MG63 (cell line): ENCODE results near the gene CCNY. TPM values are rescaled to one million over a fixed set of nuclear protein-coding genes. Genes with fewer than 3 reads are reported as not detected.

ENCODE experiments used
- DNase-seq: peaks from one replicate; pipeline ENCODE4 v3.0.0-alpha.2; 2020
- H3K27me3 ChIP-seq: fragments of 250-450 bp; sonication (Bioruptor Pico); 2 replicates; pipeline ENCODE4 v1.5.1; 2020; ENCODE audit warnings: mild to moderate bottlenecking, moderate library complexity
- H3K36me3 ChIP-seq: fragments of 250-450 bp; sonication (Bioruptor Pico); 2 replicates; pipeline ENCODE4 v1.5.1; 2020; ENCODE audit warnings: mild to moderate bottlenecking, moderate library complexity
- H3K4me3 ChIP-seq: fragments of 250-450 bp; sonication (Bioruptor Pico); 2 replicates; pipeline ENCODE4 v1.5.1; 2020; ENCODE audit warnings: mild to moderate bottlenecking, moderate library complexity
- H3K9me3 ChIP-seq: fragments of 250-450 bp; sonication (Bioruptor Pico); 2 replicates; pipeline ENCODE4 v1.5.1; 2020; ENCODE audit warnings: mild to moderate bottlenecking, moderate library complexity
- total RNA-seq: library from RNA; depleted of rRNA; stranded (reverse); fragments of >200 nt; shearing (Covaris generic); gene quantifications from 2 replicates; pipeline ENCODE4 v1.2.3, GENCODE V29; 2014; ENCODE audit warnings: low replicate concordance

The CCNY gene
- total RNA-seq, 1 experiment from 2014 or later: 47.2 TPM

- Histone ChIP-seq H3K4me3 (no peak overlapping the region), H3K27me3 (no peaks in the 10 kb centered on the region), H3K36me3 (peaks cover 13% of the 10 kb centered on the region), H3K9me3 (no peaks in the 10 kb centered on the region)
- no peak for DNase-seq
These were observed 232.2 kb downstream of the CCNY start for GRCh38 chr10:35568483-35569015.

GRCh38 chr10:35569111-35569707 lies 232.9 kb downstream of the CCNY start:
- Histone ChIP-seq H3K27me3 (no peaks in the 10 kb centered on the region), H3K4me3 (no peak overlapping the region), H3K36me3 (peaks cover 13% of the 10 kb centered on the region), H3K9me3 (no peaks in the 10 kb centered on the region)
- DNase-seq: no peak

GRCh38 chr10:35569836-35570235 lies 233.5 kb downstream of the CCNY start:
- Histone ChIP-seq H3K4me3 (no peak overlapping the region), H3K27me3 (no peaks in the 10 kb centered on the region), H3K36me3 (peaks cover 13% of the 10 kb centered on the region), H3K9me3 (no peaks in the 10 kb centered on the region)
- DNase-seq: no peak

GRCh38 chr10:35570397-35570796 lies 234.1 kb downstream of the CCNY start:
- Histone ChIP-seq H3K36me3 (peaks cover 13% of the 10 kb centered on the region), H3K27me3 (no peaks in the 10 kb centered on the region), H3K4me3 (no peak overlapping the region), H3K9me3 (no peaks in the 10 kb centered on the region)
- no peak for DNase-seq

- DNase-seq: no peak
- H3K36me3 ChIP-seq: peaks cover 14% of the 10 kb centered on the region
- no peak overlapping the region for H3K4me3 ChIP-seq
- no peaks in the 10 kb centered on the region for H3K9me3 ChIP-seq
- H3K27me3 ChIP-seq: no peaks in the 10 kb centered on the region
These were observed 236.3 kb downstream of the CCNY start for GRCh38 chr10:35572583-35572982.

GRCh38 chr10:35573796-35574195 lies 237.5 kb downstream of the CCNY start:
- no peak for DNase-seq
- H3K36me3 ChIP-seq: peaks cover 11% of the 10 kb centered on the region
- H3K27me3 ChIP-seq: no peaks in the 10 kb centered on the region
- H3K9me3 ChIP-seq: no peaks in the 10 kb centered on the region
- no peak overlapping the region for H3K4me3 ChIP-seq

GRCh38 chr10:35574924-35575352 lies 238.6 kb downstream of the CCNY start:
- Histone ChIP-seq H3K9me3 (no peaks in the 10 kb centered on the region), H3K27me3 (no peaks in the 10 kb centered on the region), H3K36me3 (peaks cover 11% of the 10 kb centered on the region), H3K4me3 (no peak overlapping the region)
- DNase-seq: peak; percentile 93

GRCh38 chr10:35575640-35576039 lies 239.3 kb downstream of the CCNY start:
- Histone ChIP-seq H3K27me3 (no peaks in the 10 kb centered on the region), H3K36me3 (peaks cover 6% of the 10 kb centered on the region), H3K9me3 (no peaks in the 10 kb centered on the region), H3K4me3 (no peak overlapping the region)
- DNase-seq: no peak

GRCh38 chr10:35576730-35577129 lies 240.4 kb downstream of the CCNY start:
- no peaks in the 10 kb centered on the region for H3K9me3 ChIP-seq
- DNase-seq: no peak
- H3K27me3 ChIP-seq: no peaks in the 10 kb centered on the region
- no peak overlapping the region for H3K4me3 ChIP-seq
- peaks cover 6% of the 10 kb centered on the region for H3K36me3 ChIP-seq

GRCh38 chr10:35577926-35578617 lies 241.8 kb downstream of the CCNY start:
- Histone ChIP-seq H3K27me3 (no peaks in the 10 kb centered on the region), H3K36me3 (peaks cover 6% of the 10 kb centered on the region), H3K4me3 (no peak overlapping the region), H3K9me3 (no peaks in the 10 kb centered on the region)
- no peak for DNase-seq

- DNase-seq: no peak
- Histone ChIP-seq H3K9me3 (no peaks in the 10 kb centered on the region), H3K4me3 (no peak overlapping the region), H3K36me3 (peaks cover 6% of the 10 kb centered on the region), H3K27me3 (no peaks in the 10 kb centered on the region)
These were observed 242.3 kb downstream of the CCNY start for GRCh38 chr10:35578618-35578956.

- Histone ChIP-seq H3K9me3 (no peaks in the 10 kb centered on the region), H3K4me3 (no peak overlapping the region), H3K36me3 (peaks cover 6% of the 10 kb centered on the region), H3K27me3 (no peaks in the 10 kb centered on the region)
- no peak for DNase-seq
These were observed 242.8 kb downstream of the CCNY start for GRCh38 chr10:35579116-35579515.

GRCh38 chr10:35579726-35580422 lies 243.6 kb downstream of the CCNY start:
- H3K4me3 ChIP-seq: no peak overlapping the region
- peaks cover 6% of the 10 kb centered on the region for H3K36me3 ChIP-seq
- H3K27me3 ChIP-seq: no peaks in the 10 kb centered on the region
- no peaks in the 10 kb centered on the region for H3K9me3 ChIP-seq
- DNase-seq: no peak

- Histone ChIP-seq H3K9me3 (no peaks in the 10 kb centered on the region), H3K36me3 (peaks cover 6% of the 10 kb centered on the region), H3K4me3 (no peak overlapping the region), H3K27me3 (no peaks in the 10 kb centered on the region)
- DNase-seq: no peak
These were observed 244.1 kb downstream of the CCNY start for GRCh38 chr10:35580423-35580770.

GRCh38 chr10:35581655-35582054 lies 245.3 kb downstream of the CCNY start:
- Histone ChIP-seq H3K27me3 (no peaks in the 10 kb centered on the region), H3K4me3 (no peak overlapping the region), H3K9me3 (no peaks in the 10 kb centered on the region), H3K36me3 (no peaks in the 10 kb centered on the region)
- DNase-seq: no peak

GRCh38 chr10:35584946-35585345 lies 248.6 kb downstream of the CCNY start:
- Histone ChIP-seq H3K4me3 (no peak overlapping the region), H3K9me3 (no peaks in the 10 kb centered on the region), H3K27me3 (no peaks in the 10 kb centered on the region), H3K36me3 (no peaks in the 10 kb centered on the region)
- no peak for DNase-seq

- Histone ChIP-seq H3K36me3 (no peaks in the 10 kb centered on the region), H3K4me3 (no peak overlapping the region), H3K9me3 (no peaks in the 10 kb centered on the region), H3K27me3 (no peaks in the 10 kb centered on the region)
- no peak for DNase-seq
These were observed 249.0 kb downstream of the CCNY start for GRCh38 chr10:35585356-35585755.
